H1 (cell line): ENCODE data around the gene MAD2L2. TPM values are rescaled to one million over a fixed set of nuclear protein-coding genes. Genes with fewer than 3 reads are reported as not detected.

ENCODE experiments used
- CTCF ChIA-PET: fragments of 300-600 bp; sonication (Branson Sonifier 250); formaldehyde crosslinking; loops from one replicate; lab custom pipeline; 2021; ENCODE audit not compliant: partially characterized antibody; lab: Charles Lee
- POLR2A ChIA-PET: fragments of 300-600 bp; sonication (Branson Sonifier 250); formaldehyde crosslinking; loops from one replicate; lab custom pipeline; 2021; ENCODE audit warnings: inconsistent platforms; ENCODE audit not compliant: partially characterized antibody; lab: Charles Lee
- DNase-seq, 2 experiments: peaks; one replicate each; pipeline versions ENCODE4 v3.0.0 to v3.0.0-alpha.2; 2010 to 2022; ENCODE audit warnings: low spot score in 2 of 2, low read depth in 1 of 2, mixed read lengths in 1 of 2
- FAIRE-seq: peaks from 2 replicates; lab custom pipeline; 2011; peaks lifted over from hg19 to GRCh38; lab: Jason Lieb, UNC
- H2AFZ ChIP-seq: 2 replicates; pipeline ENCODE4 v1.8.1; 2012; ENCODE audit warnings: low read length, inconsistent platforms
- H2AK5ac ChIP-seq: 2 replicates; pipeline ENCODE4 v1.6.1; 2013; ENCODE audit warnings: low read depth, low read length
- H2BK120ac ChIP-seq: replicated peaks from 2 replicates; pipeline ENCODE3; 2013; ENCODE audit warnings: low read depth, low read length, inconsistent platforms
- H2BK12ac ChIP-seq: 2 replicates; pipeline ENCODE4 v1.6.1; 2013; ENCODE audit warnings: low read depth, low read length
- H2BK15ac ChIP-seq: 2 replicates; pipeline ENCODE4 v1.6.1; 2013; ENCODE audit warnings: low read length
- H2BK20ac ChIP-seq: 2 replicates; pipeline ENCODE4 v1.6.1; 2013; ENCODE audit warnings: low read length
- H2BK5ac ChIP-seq: 2 replicates; pipeline ENCODE4 v1.6.1; 2013; ENCODE audit warnings: low read depth, low read length
- H3K14ac ChIP-seq: 2 replicates; pipeline ENCODE4 v1.6.1; 2013; ENCODE audit warnings: inconsistent platforms; ENCODE audit not compliant: insufficient read length
- H3K18ac ChIP-seq: 2 replicates; pipeline ENCODE4 v1.6.1; 2013; ENCODE audit warnings: low read length; ENCODE audit errors: extremely low read depth
- H3K23ac ChIP-seq: 2 replicates; pipeline ENCODE4 v1.6.1; 2013; ENCODE audit warnings: inconsistent platforms; ENCODE audit not compliant: insufficient read length
- H3K23me2 ChIP-seq: 2 replicates; pipeline ENCODE4 v1.6.1; 2013; ENCODE audit warnings: low read depth, low read length
- H3K27ac ChIP-seq: 2 replicates; pipeline ENCODE4 v1.6.1; 2011; ENCODE audit warnings: low read depth, low read length, inconsistent platforms
- H3K27me3 ChIP-seq, 4 experiments: replicated peaks in 1 of 4; 1 replicate in 1 of 4; 2 replicates in 3 of 4; pipeline versions ENCODE4 v1.6.1 to v1.8.1; 2011 to 2013; ENCODE audit warnings: low read length in 3 of 4, mild to moderate bottlenecking in 3 of 4, inconsistent platforms in 2 of 4, mixed read lengths in 2 of 4, moderate library complexity in 1 of 4; ENCODE audit not compliant: control insufficient read depth in 3 of 4, insufficient read depth in 3 of 4; ENCODE audit errors: extremely low read depth in 1 of 4
- H3K36me3 ChIP-seq, 4 experiments: 2 replicates each; pipeline versions ENCODE4 v1.6.1 to v1.8.1; 2011 to 2013; ENCODE audit warnings: mild to moderate bottlenecking in 4 of 4, low read length in 3 of 4, moderate library complexity in 2 of 4, control low read depth in 1 of 4, inconsistent platforms in 1 of 4; ENCODE audit not compliant: insufficient read depth in 4 of 4, control insufficient read depth in 2 of 4
- H3K4ac ChIP-seq: replicated peaks from 2 replicates; pipeline ENCODE3; 2013; ENCODE audit warnings: low read length, low read depth, mixed read lengths, inconsistent platforms; ENCODE audit not compliant: insufficient read length
- H3K4me1 ChIP-seq, 4 experiments: replicated peaks in 1 of 4; 1 replicate in 1 of 4; 2 replicates in 3 of 4; pipeline versions ENCODE4 v1.6.1 to v1.8.1; 2011 to 2013; ENCODE audit warnings: low read length in 3 of 4, inconsistent platforms in 2 of 4, mixed read lengths in 1 of 4; ENCODE audit not compliant: insufficient read depth in 4 of 4, control insufficient read depth in 3 of 4
- H3K4me2 ChIP-seq, 2 experiments: 2 replicates each; pipeline versions ENCODE4 v1.6.1 to v1.8.1; 2011 to 2013; ENCODE audit warnings: low read depth in 2 of 2, low read length in 2 of 2, control low read depth in 1 of 2, inconsistent platforms in 1 of 2, mild to moderate bottlenecking in 1 of 2; ENCODE audit not compliant: insufficient read depth in 1 of 2
- H3K4me3 ChIP-seq, 4 experiments: fragments of 200-600, 300-600 bp in 1 of 4; sonication (generic), shearing (Covaris generic), sonication (Bioruptor Twin) in 1 of 4; 2 replicates each; pipeline versions ENCODE4 v1.5.1 to v1.8.1; 2011 to 2016; ENCODE audit warnings: low read length in 4 of 4, low read depth in 3 of 4, control low read depth in 2 of 4, inconsistent platforms in 2 of 4, mild to moderate bottlenecking in 2 of 4, mixed read lengths in 1 of 4, moderate library complexity in 1 of 4; ENCODE audit not compliant: insufficient read depth in 2 of 4; ENCODE audit errors: extremely low read depth in 1 of 4
- H3K56ac ChIP-seq: replicated peaks from 2 replicates; pipeline ENCODE3; 2013; ENCODE audit warnings: low read depth, mild to moderate bottlenecking, mixed read lengths, low read length, inconsistent platforms; ENCODE audit not compliant: insufficient read length
- H3K79me1 ChIP-seq: 2 replicates; pipeline ENCODE4 v1.6.1; 2013; ENCODE audit warnings: low read depth, low read length, control low read depth
- H3K79me2 ChIP-seq, 2 experiments: 2 replicates each; pipeline versions ENCODE4 v1.6.1 to v1.8.1; 2012 to 2013; ENCODE audit warnings: low read length in 2 of 2, mild to moderate bottlenecking in 2 of 2, inconsistent platforms in 1 of 2; ENCODE audit not compliant: insufficient read depth in 2 of 2, control insufficient read depth in 1 of 2
- H3K9ac ChIP-seq, 4 experiments: replicated peaks in 1 of 4; 1 replicate in 1 of 4; 2 replicates in 3 of 4; pipeline versions ENCODE4 v1.6.1 to v1.8.1; 2011 to 2013; ENCODE audit warnings: low read depth in 3 of 4, low read length in 3 of 4, control low read depth in 2 of 4, mild to moderate bottlenecking in 2 of 4, moderate library complexity in 2 of 4, inconsistent platforms in 1 of 4; ENCODE audit errors: extremely low read depth in 1 of 4
- H3K9me3 ChIP-seq, 2 experiments: 2 replicates each; pipeline versions ENCODE4 v1.6.1 to v1.8.1; 2012 to 2013; ENCODE audit warnings: mild to moderate bottlenecking in 2 of 2, moderate library complexity in 2 of 2, control low read depth in 1 of 2, inconsistent platforms in 1 of 2, low read depth in 1 of 2, low read length in 1 of 2, mixed read lengths in 1 of 2; ENCODE audit not compliant: insufficient read depth in 2 of 2
- H4K20me1 ChIP-seq, 2 experiments: replicated peaks in 1 of 2; 2 replicates each; pipeline versions ENCODE3 to v1.8.1; 2011 to 2013; ENCODE audit warnings: inconsistent platforms in 2 of 2, low read length in 2 of 2, mild to moderate bottlenecking in 1 of 2; ENCODE audit not compliant: insufficient read depth in 2 of 2, control insufficient read depth in 1 of 2
- H4K5ac ChIP-seq: 2 replicates; pipeline ENCODE4 v1.6.1; 2013; ENCODE audit warnings: low read length, low read depth, mixed read lengths, inconsistent platforms; ENCODE audit not compliant: insufficient read length
- H4K8ac ChIP-seq: 2 replicates; pipeline ENCODE4 v1.8.0; 2013; ENCODE audit warnings: mild to moderate bottlenecking, moderate library complexity, low read length, inconsistent platforms; ENCODE audit not compliant: insufficient read depth; ENCODE audit errors: extremely low read depth
- H4K91ac ChIP-seq: replicated peaks from 2 replicates; pipeline ENCODE3; 2013; ENCODE audit warnings: low read length, mixed read lengths, inconsistent platforms; ENCODE audit not compliant: insufficient read length
- CHD2 ChIP-seq: IDR thresholded peaks from 2 replicates; pipeline ENCODE4 v1.6.1; 2012; ENCODE audit warnings: low read length, improper control_type of control experiment
- CTBP2 ChIP-seq: IDR thresholded peaks from 2 replicates; pipeline ENCODE4 v1.7.0; 2011; ENCODE audit warnings: borderline replicate concordance, mild to moderate bottlenecking, moderate library complexity, mixed read lengths, low read length; ENCODE audit not compliant: insufficient read depth, insufficient read length
- EP300 ChIP-seq, 2 experiments: IDR thresholded peaks; 1 replicate in 1 of 2; 2 replicates in 1 of 2; pipeline ENCODE4 v1.6.1; 2011 to 2012; ENCODE audit warnings: low read depth in 2 of 2, low read length in 2 of 2, mild to moderate bottlenecking in 2 of 2, borderline replicate concordance in 1 of 2, inconsistent platforms in 1 of 2, moderate library complexity in 1 of 2
- KDM4A ChIP-seq: IDR thresholded peaks from one replicate; pipeline ENCODE4 v1.7.1; 2012; ENCODE audit warnings: low read depth, mild to moderate bottlenecking, moderate library complexity, low read length, inconsistent platforms; ENCODE audit not compliant: severe bottlenecking
- RBBP5 ChIP-seq: IDR thresholded peaks from 2 replicates; pipeline ENCODE4 v1.7.1; 2012; ENCODE audit warnings: low read depth, mild to moderate bottlenecking, inconsistent platforms, low read length, moderate library complexity, borderline replicate concordance
- SIN3A ChIP-seq, 2 experiments: IDR thresholded peaks in 1 of 2; conservative IDR thresholded peaks in 1 of 2; 2 replicates each; pipeline ENCODE4 v1.6.1; 2011 to 2012; ENCODE audit warnings: low read length in 2 of 2, improper control_type of control experiment in 1 of 2, low read depth in 1 of 2, mild to moderate bottlenecking in 1 of 2
- SP1 ChIP-seq: IDR thresholded peaks from 2 replicates; pipeline ENCODE4 v1.6.1; 2011; ENCODE audit warnings: low read depth, low read length
- TAF1 ChIP-seq: IDR thresholded peaks from 2 replicates; pipeline ENCODE4 v1.6.1; 2011; ENCODE audit warnings: mild to moderate bottlenecking, low read depth, low read length
- WGBS, 2 experiments: shearing (Covaris generic) in 1 of 2; methylation state at CpG; one replicate each; pipeline versions ENCODE4 v1.1.6 to v1.1.7; 2013 to 2015; ENCODE audit warnings: low lambda C conversion rate in 2 of 2, mixed read lengths in 2 of 2, inconsistent platforms in 1 of 2, low coverage in 1 of 2, missing lambda C conversion rate in 1 of 2; ENCODE audit not compliant: insufficient replicate concordance in 2 of 2, insufficient coverage in 1 of 2, insufficient read length in 1 of 2; ENCODE audit errors: extremely low coverage in 1 of 2, missing lambda C conversion rate in 1 of 2; 5-methylcytosine and 5-hydroxymethylcytosine counted together
- polyA plus RNA-seq, 7 experiments: library from polyadenylated mRNA; depleted of rRNA in 3 of 7; stranded (reverse) in 5 of 7; unstranded in 2 of 7; fragments of >200 nt in 5 of 7; fragments of 200-250 nt in 2 of 7; gene quantifications; 1 replicate in 5 of 7; 2 replicates in 1 of 7; 4 replicates in 1 of 7; pipeline versions ENCODE4 v1.2.1 to v1.2.3, GENCODE V29; 2011 to 2013; ENCODE audit warnings: missing spikeins in 2 of 7, mixed read lengths in 2 of 7
- total RNA-seq: library from RNA; stranded (reverse); fragmentation: NEBNext Ultra II Directional; extraction: Animal tissue kit (Norgen Biotek cat#: 25700); gene quantifications from 2 replicates; pipeline ENCODE4 v1.2.1, GENCODE V29; 2021
- TF ChIP-seq, protein P1 (sequence below): IDR thresholded peaks from 2 replicates; pipeline ENCODE4 v1.6.1; 2012; ENCODE audit warnings: inconsistent platforms

MAD2L2 gene
- total and polyA plus RNA-seq, 2 of the 8 experiments (the other 6 are each of a cell fraction or from before 2014, with no cell fraction given) = 310 to 469 TPM

DNA sequence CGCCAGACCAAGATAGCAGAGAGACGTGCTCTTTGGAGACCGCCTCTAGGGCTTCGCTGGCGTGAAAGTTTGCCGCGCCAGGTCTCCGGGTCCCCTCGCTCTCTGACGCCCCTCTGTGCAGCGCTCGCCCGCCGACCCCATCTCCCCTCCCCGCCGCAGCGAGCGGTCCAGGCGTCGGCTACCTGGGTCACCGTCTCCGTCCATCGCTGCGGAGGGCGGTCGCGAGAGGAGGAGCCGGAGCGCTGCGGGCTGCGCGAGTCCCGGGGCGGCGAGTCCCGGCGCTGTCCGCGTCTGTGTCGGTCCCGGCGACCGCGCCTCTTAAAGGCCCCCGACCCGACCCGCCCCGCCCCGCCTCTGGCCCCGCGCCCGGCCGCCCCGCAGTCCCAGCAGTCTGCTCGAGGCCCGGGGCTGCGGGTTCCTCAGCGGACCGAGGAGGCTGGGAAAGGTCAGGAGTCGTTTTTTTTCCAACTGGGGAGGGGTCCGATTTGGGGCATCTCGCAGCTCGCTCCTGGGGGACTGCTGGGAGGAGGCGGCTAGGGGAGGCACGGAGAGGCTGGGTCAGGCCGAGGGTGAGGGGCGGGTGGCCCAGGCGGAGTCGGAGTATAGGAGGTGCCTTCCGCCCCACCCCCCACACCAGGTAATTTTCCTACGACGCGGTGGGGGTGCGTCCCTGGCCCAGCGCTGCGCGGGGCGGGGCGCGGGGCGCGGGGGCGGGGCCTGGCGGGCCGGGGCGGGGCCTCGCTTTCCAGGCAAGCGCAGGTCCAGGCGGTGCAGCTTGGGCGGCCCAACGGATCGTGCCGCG is 26.6 kb downstream of the MAD2L2 start, which contains the start of the genes FBXO2 and FBXO44:
TSS of gene FBXO2 (minus strand) at position 293 of the 802 bp plus-strand sequence. CDS start at position 204, 89 bp downstream.
TSS of gene FBXO44 (plus strand) at position 741 of the 802 bp plus-strand sequence. CDS start 959 bp downstream, outside the sequence.
- H4K5ac ChIP-seq = peak within 1 kb of the TSS; percentile 81
- peaks cover 6 to 35% (median 28%) of the 10 kb centered on the region in 4 experiments for H3K4me1 ChIP-seq
- no peak within 1 kb of the TSS; the same call in 1 of the 2 replicates for H2BK5ac ChIP-seq
- no peak within 1 kb of the TSS for H3K23ac ChIP-seq
- 4% methylated on average over 24 of the region's 94 CpGs; no CpG with 5 or more reads in 1 of the 2 experiments for WGBS, 2 experiments
- no peak within 1 kb of the TSS for H3K14ac ChIP-seq
- H4K8ac ChIP-seq = peak within 1 kb of the TSS; percentile 82
- peak within 1 kb of the TSS; percentile 56 to 78 (median 72) for H3K4me3 ChIP-seq
- H3K9ac ChIP-seq = peak within 1 kb of the TSS; percentile 29 to 76 (median 52); a peak in 6 of 7 replicates
- H2BK12ac ChIP-seq = peak within 1 kb of the TSS; percentile 80; the same call in 1 of the 2 replicates
- H2BK20ac ChIP-seq = no peak within 1 kb of the TSS
- CTCF ChIA-PET = interaction anchor here (1.0 to 4.4 kb wide), 12 partner anchors 9 to 122 kb away, joined by 3 to 25 read pairs (median 4); partner anchors contain the start of gene FBXO6
- H3K27ac ChIP-seq = no peak within 1 kb of the TSS
- H2AFZ ChIP-seq = no peak within 1 kb of the TSS
- peaks cover 0 to 13% (median 6%) of the 10 kb centered on the region in 4 experiments; a peak in 5 of 8 replicates for H3K36me3 ChIP-seq
- peak within 1 kb of the TSS; percentile 93 for H3K18ac ChIP-seq
- H3K4me2 ChIP-seq = peak within 1 kb of the TSS; percentile 82 to 95
- POLR2A ChIA-PET = interaction anchor here (1.2 to 6.2 kb wide), 10 partner anchors 10 to 94 kb away, joined by 4 to 61 read pairs (median 6); partner anchors contain the start of genes FBXO6 and MAD2L2
- peak within 1 kb of the TSS; percentile 86 for H4K91ac ChIP-seq
- H3K27me3 ChIP-seq = peaks cover 0 to 4% (median 2%) of the 10 kb centered on the region in 4 experiments; a peak in 2 of 7 replicates
- peaks cover 3% of the 10 kb centered on the region for H3K79me1 ChIP-seq
- H3K56ac ChIP-seq = peak within 1 kb of the TSS; percentile 90
- no peak within 1 kb of the TSS for H2BK120ac ChIP-seq
- DNase-seq = peak in 1 of 2 experiments; percentile 90
- H3K4ac ChIP-seq = peak within 1 kb of the TSS; percentile 32
- peaks cover 5 to 15% of the 10 kb centered on the region in 2 experiments for H4K20me1 ChIP-seq
- peak within 1 kb of the TSS; percentile 77; the same call in 1 of the 2 replicates for H2AK5ac ChIP-seq
- H2BK15ac ChIP-seq = no peak within 1 kb of the TSS
- peaks cover 10% of the 10 kb centered on the region; the same call in 1 of the 2 replicates for H3K23me2 ChIP-seq
- no peak for FAIRE-seq
- H3K9me3 ChIP-seq = no peaks in the 10 kb centered on the region
- peaks cover 0 to 7% of the 10 kb centered on the region in 2 experiments; a peak in 1 of 4 replicates for H3K79me2 ChIP-seq
- TF ChIP-seq SIN3A (conservative IDR thresholded peaks at IDR 0.05 in 1 of 2, IDR thresholded peaks at IDR 0.05 in 1 of 2; ENCODE audit: low read depth in 1 of 2, low read length in 2 of 2) (no peak), TAF1 (0 out of 2 replicates have a peak, but pooled peaks have one; percentile 15), CTBP2 (no peak), CHD2 (no peak), EP300 (IDR thresholded peaks at IDR 0.05; ENCODE audit: borderline replicate concordance in 1 of 2, low read depth in 2 of 2, low read length in 2 of 2) (no peak), SP1 (peak; percentile 63; the same call in 1 of the 2 replicates), KDM4A (peak; percentile 81), RBBP5 (peak; percentile 52; the same call in 1 of the 2 replicates)
- TF ChIP-seq, protein P1, sequence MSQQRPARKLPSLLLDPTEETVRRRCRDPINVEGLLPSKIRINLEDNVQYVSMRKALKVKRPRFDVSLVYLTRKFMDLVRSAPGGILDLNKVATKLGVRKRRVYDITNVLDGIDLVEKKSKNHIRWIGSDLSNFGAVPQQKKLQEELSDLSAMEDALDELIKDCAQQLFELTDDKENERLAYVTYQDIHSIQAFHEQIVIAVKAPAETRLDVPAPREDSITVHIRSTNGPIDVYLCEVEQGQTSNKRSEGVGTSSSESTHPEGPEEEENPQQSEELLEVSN = no peak; the same call in 1 of the 2 replicates
